Measurements from ENCODE around the gene ARMC7. TPM values are rescaled to one million over a fixed set of nuclear protein-coding genes. Genes with fewer than 3 reads are reported as not detected.
"Not testable (repeated sequence)": the region's sequence is repeated elsewhere in the genome, so short reads cannot be mapped to it uniquely, and the experiment has no call there.

ARMC7 gene
- total RNA-seq, 4 donors from 2014 or later, result 8.2 to 41.1 (median 21.4) TPM

- Histone ChIP-seq H3K4me3 (peak within 1 kb of the TSS; percentile 84 to 97 (median 91)), H3K36me3 (no peaks in the 10 kb centered on the region), H3K9me3 (no peaks in the 10 kb centered on the region), H3K27ac (peak within 1 kb of the TSS; percentile 89 to 91 (median 90)), H3K4me1 (peaks cover 7 to 21% (median 17%) of the 10 kb centered on the region in 4 donors), H3K27me3 (no peaks in the 10 kb centered on the region)
- intact Hi-C loops (cut with DNase I; ENCODE audit: low total_unique reads) (no loop called here), in situ Hi-C loops (cut with MboI; ENCODE audit: low pct_ligation_motif_present in 1 of 4, low pct_unique_long_range_greater_than_20kb in 1 of 4, low sequenced_read_pairs in 3 of 4) (no loop called here)
- 3 to 10% methylated on average over 2 to 60 of the region's 67 CpGs for WGBS, 2 donors (ENCODE audit: low coverage in 1 of 2)
- DNase-seq, result peak; percentile 99
- TF ChIP-seq EP300 (IDR thresholded peaks at IDR 0.05; ENCODE audit: low read depth) (no peak), CTCF (IDR thresholded peaks at IDR 0.05) (no peak), POLR2A (IDR thresholded peaks at IDR 0.05) (peak; percentile 100), POLR2AphosphoS5 (IDR thresholded peaks at IDR 0.05) (peak; percentile 99 to 100 (median 100))
Measured at GRCh38 chr17:75154195-75155106, 44.7 kb downstream of the ARMC7 start, which contains the start of gene JPT1. TSS of gene JPT1 (minus strand) at chr17:75154512. CDS start at chr17:75154397, 115 bp downstream.

- no peak overlapping the region for H3K4me3 ChIP-seq
- H3K27ac ChIP-seq, result peak overlapping the region; percentile 44 to 91 (median 74)
- no peaks in the 10 kb centered on the region for H3K27me3 ChIP-seq
- DNase-seq, result no peak
- H3K9me3 ChIP-seq, result no peaks in the 10 kb centered on the region
- in situ Hi-C loops (cut with MboI; ENCODE audit: low pct_ligation_motif_present in 1 of 4, low pct_unique_long_range_greater_than_20kb in 1 of 4, low sequenced_read_pairs in 3 of 4), result no loop called here
- intact Hi-C loops (cut with DNase I; ENCODE audit: low total_unique reads), result no loop called here
- TF ChIP-seq CTCF (IDR thresholded peaks at IDR 0.05) (no peak), POLR2AphosphoS5 (IDR thresholded peaks at IDR 0.05) (no peak), EP300 (IDR thresholded peaks at IDR 0.05; ENCODE audit: low read depth) (no peak), POLR2A (IDR thresholded peaks at IDR 0.05) (no peak)
- WGBS, 2 donors (ENCODE audit: low coverage in 1 of 2), result 92% methylated on average over 3 of the region's 3 CpGs; no CpG with 5 or more reads in 1 of the 2 donors
- peaks cover 7 to 21% (median 17%) of the 10 kb centered on the region in 4 donors for H3K4me1 ChIP-seq
- no peaks in the 10 kb centered on the region for H3K36me3 ChIP-seq
Measured at GRCh38 chr17:75155191-75155601, 45.4 kb downstream of the ARMC7 start.

GRCh38 chr17:75158480-75158879 lies 48.7 kb downstream of the ARMC7 start:
- WGBS, 2 donors (ENCODE audit: low coverage in 1 of 2), result 93 to 100% methylated on average over 1 to 8 of the region's 8 CpGs
- H3K4me1 ChIP-seq; H3K36me3 ChIP-seq; H3K9me3 ChIP-seq; H3K27ac ChIP-seq; DNase-seq; H3K4me3 ChIP-seq; intact Hi-C loops (cut with DNase I; ENCODE audit: low total_unique reads); in situ Hi-C loops (cut with MboI; ENCODE audit: low pct_ligation_motif_present in 1 of 4, low pct_unique_long_range_greater_than_20kb in 1 of 4, low sequenced_read_pairs in 3 of 4); H3K27me3 ChIP-seq: not testable (repeated sequence)

GRCh38 chr17:75159196-75160031 lies 49.6 kb downstream of the ARMC7 start:
- Histone ChIP-seq H3K9me3 (no peaks in the 10 kb centered on the region), H3K4me3 (no peak overlapping the region), H3K36me3 (no peaks in the 10 kb centered on the region), H3K27me3 (no peaks in the 10 kb centered on the region), H3K4me1 (peaks cover 3 to 5% (median 4%) of the 10 kb centered on the region in 4 donors), H3K27ac (no peak overlapping the region)
- WGBS, 2 donors (ENCODE audit: low coverage in 1 of 2), result 92 to 95% methylated on average over 2 to 4 of the region's 4 CpGs
- intact Hi-C loops (cut with DNase I; ENCODE audit: low total_unique reads), result no loop called here
- no peak for DNase-seq
- TF ChIP-seq CTCF (IDR thresholded peaks at IDR 0.05) (no peak), EP300 (IDR thresholded peaks at IDR 0.05; ENCODE audit: low read depth) (no peak), POLR2AphosphoS5 (IDR thresholded peaks at IDR 0.05) (no peak), POLR2A (IDR thresholded peaks at IDR 0.05) (no peak)
- in situ Hi-C loops (cut with MboI; ENCODE audit: low pct_ligation_motif_present in 1 of 4, low pct_unique_long_range_greater_than_20kb in 1 of 4, low sequenced_read_pairs in 3 of 4), result no loop called here
